Glomerular endothelial cell (primary cell): ENCODE results near the gene RAB23. TPM values are rescaled to one million over a fixed set of nuclear protein-coding genes. Genes with fewer than 3 reads are reported as not detected.
A peak's percentile ranks its signal among the peaks of the same experiment; 100 is the strongest.

Experiments used
- DNase-seq: peaks from one replicate; pipeline ENCODE4 v3.0.0-alpha.2; 2011; ENCODE audit warnings: low read depth, low spot score; ENCODE audit errors: extremely low read depth
- total RNA-seq: library from RNA; depleted of rRNA; stranded (reverse); fragments of >200 nt; gene quantifications from 2 replicates; pipeline ENCODE4 v1.2.3, GENCODE V29; 2015

RAB23 gene
- 8.5 and 9.4 TPM in 2 replicates for total RNA-seq

GRCh38 chr6:57221936-57222742 is at the start of gene RAB23:
TSS of gene RAB23 (minus strand) at chr6:57222307. CDS start at chr6:57210380, 11,927 bp downstream.
- DNase-seq: peak; percentile 31

DNA sequence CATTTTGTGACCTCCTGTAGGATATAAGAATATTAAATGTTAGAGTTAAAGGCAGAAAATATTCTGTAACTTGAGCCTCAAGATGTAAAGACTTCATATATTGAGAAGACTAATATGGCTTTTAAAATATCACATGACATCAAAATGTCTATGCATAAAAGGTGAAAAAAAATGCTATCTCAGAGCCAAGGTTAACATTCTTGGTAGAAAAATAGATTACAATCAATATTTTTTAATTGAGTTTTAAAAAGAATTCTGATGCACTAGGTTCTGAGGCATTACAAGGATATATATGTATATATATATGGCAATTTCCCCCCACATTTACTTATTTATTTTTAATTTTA is 46.2 kb upstream of the RAB23 start:
- no peak for DNase-seq

DNA sequence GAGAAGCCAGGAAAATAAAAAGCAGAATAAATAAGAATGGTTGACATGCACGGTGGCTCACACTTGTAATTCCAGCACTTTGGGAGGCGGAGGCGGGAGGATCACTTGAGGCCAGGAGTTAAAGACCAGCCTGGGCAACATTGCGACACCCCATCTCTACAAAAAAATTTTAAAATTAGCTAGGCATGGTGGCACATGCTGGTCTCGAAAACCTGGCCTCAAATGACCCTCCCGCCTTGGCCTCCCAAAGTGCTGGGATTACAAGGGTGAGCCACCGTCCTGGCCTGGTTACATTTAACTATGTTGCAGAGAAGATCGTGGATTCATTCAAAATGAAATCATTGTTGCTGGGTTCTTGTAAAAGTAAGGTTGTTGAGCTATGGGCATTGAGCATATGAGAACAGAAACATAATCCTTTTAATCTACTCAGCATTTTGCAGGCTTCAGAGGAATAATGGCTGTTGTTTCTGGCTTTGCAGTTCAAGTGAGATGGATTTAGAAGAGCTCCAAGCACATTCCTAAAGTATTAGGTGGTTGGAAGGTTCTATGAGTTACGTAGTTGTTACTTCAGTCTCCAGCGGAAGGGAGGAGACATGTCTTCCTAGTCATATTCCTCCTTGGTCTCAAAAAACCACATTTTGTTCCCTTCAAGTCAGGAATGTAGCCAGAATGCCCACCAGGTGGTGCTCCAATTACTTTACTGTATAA is 45.6 kb upstream of the RAB23 start:
- DNase-seq: peak; percentile 69

DNA sequence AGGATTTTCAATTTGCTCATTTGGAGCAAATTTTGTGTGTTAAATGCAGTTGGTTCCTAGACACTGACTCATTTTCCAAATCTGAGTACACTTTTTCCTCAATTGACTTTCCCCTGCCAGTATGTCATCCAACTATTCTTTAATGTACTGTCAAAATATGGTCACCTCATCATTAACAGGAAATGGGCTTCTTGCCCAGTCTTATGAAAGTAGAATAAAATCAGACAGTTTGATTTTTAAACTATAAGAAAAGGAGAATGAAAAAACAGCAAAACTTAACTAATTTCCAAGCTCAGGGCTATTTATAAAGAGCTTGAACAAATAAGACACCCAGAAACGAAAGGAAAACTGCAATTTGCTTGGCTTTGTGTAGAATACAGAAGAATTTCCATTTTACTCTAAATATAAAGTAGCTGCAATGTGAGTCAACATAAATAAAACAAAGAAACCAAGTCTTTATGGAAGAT is 43.7 kb upstream of the RAB23 start:
- no peak for DNase-seq

DNA sequence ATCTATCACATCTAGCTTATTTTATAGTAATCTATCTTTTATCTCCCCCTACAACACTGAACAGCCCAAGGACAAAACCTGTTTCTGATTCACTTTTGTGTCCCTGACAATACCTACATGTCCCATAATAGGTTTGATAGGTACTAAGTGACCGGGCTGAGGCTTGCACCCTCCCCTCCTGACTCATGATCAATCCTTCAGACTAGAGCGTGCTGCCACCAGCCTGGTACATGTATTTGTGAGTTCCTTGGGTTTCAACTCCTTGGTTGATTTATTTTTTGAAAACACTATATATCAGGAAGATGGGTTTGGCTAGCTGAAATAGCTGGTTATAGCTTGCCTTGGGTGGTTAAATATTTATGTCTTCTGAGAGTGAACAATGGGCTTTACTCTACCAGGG is 41.6 kb upstream of the RAB23 start:
- DNase-seq: no peak

DNA sequence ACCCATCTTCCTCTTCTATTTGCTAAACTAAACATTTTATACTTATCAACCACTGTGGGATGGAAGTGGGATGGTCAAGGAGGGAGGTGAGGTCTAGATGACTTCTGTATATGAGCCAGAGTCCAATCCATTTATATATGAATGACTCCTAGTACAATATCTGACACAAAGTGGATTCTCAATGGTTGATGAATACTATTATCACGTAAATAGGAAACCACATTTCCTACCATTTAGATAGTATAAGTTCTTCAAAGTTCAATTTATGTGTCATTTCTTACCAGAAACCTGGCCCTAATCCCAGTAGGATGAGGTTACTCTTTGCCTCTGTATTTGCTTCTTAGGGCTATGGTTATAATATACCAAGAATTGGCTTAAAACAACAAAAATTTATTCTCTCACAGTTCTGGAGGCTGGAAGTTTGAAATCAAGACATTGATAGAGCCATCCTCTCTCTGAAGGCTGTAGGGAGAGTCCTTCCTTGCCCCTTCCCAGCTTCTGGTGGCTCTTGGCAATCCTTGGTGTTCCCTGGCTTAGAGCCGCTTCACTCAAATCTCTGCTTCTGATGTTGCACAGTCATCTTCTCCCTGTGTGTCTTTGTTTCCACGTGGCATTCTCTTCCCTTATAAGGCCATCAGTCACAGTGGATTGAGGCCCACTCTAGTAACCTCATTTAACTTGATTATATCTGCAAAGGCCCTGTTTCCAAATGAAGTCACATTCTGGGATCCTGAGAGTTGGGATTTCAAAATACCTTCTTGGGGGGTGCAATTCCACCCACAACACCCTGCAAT is 41.0 kb upstream of the RAB23 start:
- peak; percentile 25 for DNase-seq

DNA sequence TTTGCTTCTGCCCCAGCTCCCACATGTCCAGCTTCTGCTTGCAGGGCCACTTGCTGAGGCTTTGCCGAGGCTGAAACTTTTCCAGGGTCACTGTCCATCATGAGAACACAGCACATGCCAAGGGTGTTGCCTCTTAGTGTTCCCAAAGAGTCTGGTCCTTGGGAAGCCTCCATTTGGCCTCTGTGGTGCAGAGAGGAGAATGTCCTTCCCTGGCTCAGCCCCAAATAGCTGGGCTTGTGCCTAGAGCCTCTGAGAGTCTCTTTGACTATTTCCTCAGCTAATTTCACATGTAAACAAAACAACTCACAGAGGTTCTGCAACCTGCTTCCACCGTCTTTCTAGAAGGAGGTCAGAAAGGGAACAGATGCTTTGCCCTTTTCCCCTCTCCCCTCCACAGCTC is 40.4 kb upstream of the RAB23 start:
- DNase-seq: no peak

DNA sequence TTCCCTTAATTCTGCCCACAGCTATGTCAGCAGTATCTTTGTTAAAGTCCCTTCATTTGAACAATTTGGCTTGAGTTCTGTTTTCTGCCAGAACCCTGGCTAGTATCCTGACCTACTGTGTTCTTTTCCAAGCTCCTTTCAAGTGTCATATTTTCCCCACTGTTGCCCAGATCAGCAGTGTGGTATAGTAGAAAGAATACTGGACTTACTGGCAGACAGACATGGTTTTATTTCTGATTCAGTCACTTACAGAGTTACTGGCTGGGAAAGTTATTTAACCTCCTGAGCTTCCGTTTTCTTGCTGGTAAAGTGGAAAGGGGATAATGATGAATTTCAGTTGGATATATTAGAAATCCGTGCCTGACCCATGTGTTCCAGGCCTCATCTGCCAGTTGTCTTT is 39.8 kb upstream of the RAB23 start:
- no peak for DNase-seq

- DNase-seq: no peak
These were observed 37.0 kb upstream of the RAB23 start for GRCh38 chr6:57259064-57259463.

GRCh38 chr6:57257911-57258541 is 35.9 kb upstream of the RAB23 start:
- DNase-seq: no peak

GRCh38 chr6:57256541-57256940 is 34.4 kb upstream of the RAB23 start:
- no peak for DNase-seq

GRCh38 chr6:57255451-57256169 is 33.5 kb upstream of the RAB23 start:
- DNase-seq: no peak

GRCh38 chr6:57254055-57254717 is 32.1 kb upstream of the RAB23 start:
- no peak for DNase-seq

DNA sequence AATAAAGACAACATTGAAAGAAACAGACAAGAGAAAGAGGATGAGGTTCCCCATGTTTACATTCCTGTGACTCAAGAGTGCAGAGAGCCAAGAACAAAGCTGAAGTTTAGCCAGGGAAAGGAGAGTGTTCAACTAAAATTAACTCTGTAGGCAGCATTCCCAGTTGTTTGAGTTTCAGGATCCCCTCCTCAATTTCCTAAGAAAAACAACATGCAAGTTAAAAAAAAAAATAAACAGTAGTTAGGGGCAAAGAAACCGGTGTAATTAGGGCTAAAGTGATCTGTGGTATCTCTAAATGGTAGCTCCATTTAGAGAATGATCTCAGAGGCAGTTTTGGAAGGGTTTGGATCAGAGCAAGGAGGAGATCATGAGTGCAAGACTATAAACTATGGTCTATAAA is 30.9 kb upstream of the RAB23 start:
- no peak for DNase-seq

DNA sequence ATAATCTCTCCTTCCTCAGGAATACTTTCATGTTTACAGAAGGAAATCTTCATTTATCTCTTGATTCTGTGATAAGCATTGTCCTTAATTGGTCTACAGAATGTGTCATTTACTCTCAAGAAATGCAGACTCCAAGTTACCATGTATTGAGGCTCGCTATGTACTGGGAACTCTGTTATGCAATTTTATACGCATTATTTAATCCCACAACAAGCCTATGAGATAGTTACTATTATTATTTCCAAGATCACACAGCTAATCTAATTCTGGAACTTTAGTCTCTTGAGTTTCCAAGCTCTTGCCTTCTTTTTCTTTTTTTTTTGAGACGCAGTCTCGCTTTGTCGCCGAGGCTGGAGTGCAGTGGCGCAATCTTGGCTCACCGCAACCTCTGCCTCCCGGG is 30.0 kb upstream of the RAB23 start:
- DNase-seq: no peak

DNA sequence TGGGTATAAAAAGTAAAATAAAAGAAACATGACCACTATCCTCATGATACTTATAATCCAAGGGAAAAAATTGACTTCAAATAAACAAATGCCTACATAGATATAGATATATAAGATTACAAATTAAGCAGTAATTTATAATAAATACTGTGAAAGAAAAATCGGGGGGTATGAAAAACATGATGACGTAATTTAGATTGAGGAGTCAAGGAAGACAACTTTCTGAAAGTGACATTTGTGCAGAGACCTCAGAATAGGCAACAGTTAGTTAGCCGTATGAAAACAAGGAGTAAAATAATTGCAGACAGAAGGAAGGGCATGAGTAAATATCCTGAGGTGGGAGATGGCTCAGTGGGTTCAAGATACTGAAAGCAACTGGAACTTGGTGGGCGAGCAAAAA is 28.2 kb upstream of the RAB23 start:
- no peak for DNase-seq

GRCh38 chr6:57248311-57248895 is 26.3 kb upstream of the RAB23 start:
- DNase-seq: no peak

- DNase-seq: no peak
These were observed 25.5 kb upstream of the RAB23 start for GRCh38 chr6:57247603-57248002.

- no peak for DNase-seq
These were observed 24.2 kb upstream of the RAB23 start for GRCh38 chr6:57246307-57246706.
